Stimulated activated CD8-positive, alpha-beta memory T cell treated with anti-CD3 and anti-CD28 coated beads, Interleukin-4, amount 100 ng/mL, for 1 hour (primary cell): ENCODE results near the gene PXYLP1.

Experiments
- DNase-seq, 2 donors: peaks; one replicate each; pipeline ENCODE4 v3.0.0-alpha.2; 2020; ENCODE audit warnings: low read depth in 2 of 2, low spot score in 1 of 2

Gene PXYLP1

GRCh38 chr3:141248064-141248463 is 16.4 kb downstream of the PXYLP1 start:
- no peak for DNase-seq

GRCh38 chr3:141249041-141249440 is 17.4 kb downstream of the PXYLP1 start:
- DNase-seq: no peak

- no peak for DNase-seq
Observed at GRCh38 chr3:141250342-141250741, 18.7 kb downstream of the PXYLP1 start.

GRCh38 chr3:141250828-141251227 is 19.2 kb downstream of the PXYLP1 start:
- no peak for DNase-seq

GRCh38 chr3:141253326-141253725 is 21.7 kb downstream of the PXYLP1 start:
- no peak for DNase-seq

GRCh38 chr3:141253811-141254210 is 22.2 kb downstream of the PXYLP1 start:
- DNase-seq: no peak

- no peak for DNase-seq
Observed at GRCh38 chr3:141255137-141255845, 23.7 kb downstream of the PXYLP1 start.

GRCh38 chr3:141255846-141256261 is 24.2 kb downstream of the PXYLP1 start:
- DNase-seq: no peak

GRCh38 chr3:141256820-141257219 is 25.2 kb downstream of the PXYLP1 start:
- DNase-seq: no peak

- DNase-seq: no peak
Observed at GRCh38 chr3:141257961-141258360, 26.3 kb downstream of the PXYLP1 start.

GRCh38 chr3:141258973-141259372 is 27.3 kb downstream of the PXYLP1 start:
- no peak for DNase-seq

- no peak for DNase-seq
Observed at GRCh38 chr3:141259821-141260629, 28.4 kb downstream of the PXYLP1 start.

- no peak for DNase-seq
Observed at GRCh38 chr3:141260630-141260927, 29.0 kb downstream of the PXYLP1 start.

GRCh38 chr3:141261472-141262307 is 30.1 kb downstream of the PXYLP1 start:
- DNase-seq: no peak

GRCh38 chr3:141262308-141262705 is 30.7 kb downstream of the PXYLP1 start:
- no peak for DNase-seq

- DNase-seq: no peak
Observed at GRCh38 chr3:141266186-141266585, 34.6 kb downstream of the PXYLP1 start.

- no peak for DNase-seq
Observed at GRCh38 chr3:141266797-141267555, 35.4 kb downstream of the PXYLP1 start.

GRCh38 chr3:141267629-141268028 is 36.0 kb downstream of the PXYLP1 start:
- DNase-seq: no peak

- no peak for DNase-seq
Observed at GRCh38 chr3:141268306-141268705, 36.7 kb downstream of the PXYLP1 start.

- no peak for DNase-seq
Observed at GRCh38 chr3:141268791-141269190, 37.2 kb downstream of the PXYLP1 start.

- DNase-seq: no peak
Observed at GRCh38 chr3:141269961-141270360, 38.3 kb downstream of the PXYLP1 start.
